DOHH2 (cell line): ENCODE results near the gene VAV2.

Experiments used
- H3F3A ChIP-seq: fragments of 200-600 bp; sonication (generic), shearing (Covaris generic); 2 replicates; pipeline ENCODE4 v1.6.0; 2016; ENCODE audit warnings: antibody characterized with exemption, mild to moderate bottlenecking; ENCODE audit not compliant: control insufficient read depth, insufficient read depth
- H3K27ac ChIP-seq: fragments of 200-600 bp; sonication (generic); 2 replicates; pipeline ENCODE4 v1.5.1; 2014; ENCODE audit warnings: low read depth, mild to moderate bottlenecking, low read length, moderate library complexity
- H3K27me3 ChIP-seq: fragments of 200-600 bp; sonication (generic); 2 replicates; pipeline ENCODE4 v1.6.1; 2014; ENCODE audit warnings: mild to moderate bottlenecking, low read length, mixed read lengths; ENCODE audit not compliant: control insufficient read depth
- H3K36me3 ChIP-seq: fragments of 200-600 bp; sonication (generic); 2 replicates; pipeline ENCODE4 v1.6.1; 2014; ENCODE audit warnings: mild to moderate bottlenecking, low read length, moderate library complexity, mixed read lengths; ENCODE audit not compliant: control insufficient read depth
- H3K4me1 ChIP-seq: fragments of 200-600 bp; sonication (generic); 2 replicates; pipeline ENCODE4 v1.6.1; 2014; ENCODE audit warnings: mild to moderate bottlenecking, low read length, mixed read lengths; ENCODE audit not compliant: control insufficient read depth
- H3K4me2 ChIP-seq: fragments of 200-600 bp; sonication (generic); 2 replicates; pipeline ENCODE4 v1.6.0; 2014; ENCODE audit warnings: mild to moderate bottlenecking, low read length, moderate library complexity
- H3K4me3 ChIP-seq: fragments of 200-600 bp; sonication (generic); 2 replicates; pipeline ENCODE4 v1.5.1; 2014; ENCODE audit warnings: mild to moderate bottlenecking, low read length, mixed read lengths
- H3K79me2 ChIP-seq: fragments of 200-600 bp; sonication (generic); 2 replicates; pipeline ENCODE4 v1.6.1; 2014; ENCODE audit warnings: mild to moderate bottlenecking, low read length, mixed read lengths; ENCODE audit not compliant: control insufficient read depth
- H3K9me2 ChIP-seq: fragments of 200-600 bp; sonication (generic); replicated peaks from 2 replicates; pipeline ENCODE4 v1.6.1; 2014; ENCODE audit warnings: mild to moderate bottlenecking, low read length, mixed read lengths; ENCODE audit not compliant: control insufficient read depth
- H3K9me3 ChIP-seq: fragments of 200-600 bp; sonication (generic); 2 replicates; pipeline ENCODE4 v1.6.1; 2014; ENCODE audit warnings: antibody characterized with exemption, low read length, mixed read lengths; ENCODE audit not compliant: control insufficient read depth, insufficient read depth
- H4K20me1 ChIP-seq: fragments of 200-600 bp; sonication (generic); 2 replicates; pipeline ENCODE4 v1.6.0; 2014; ENCODE audit warnings: low read depth, mild to moderate bottlenecking, antibody characterized with exemption, low read length, moderate library complexity; ENCODE audit not compliant: control insufficient read depth, insufficient read depth
- CTCF ChIP-seq: fragments of 200-600 bp; sonication (generic); IDR thresholded peaks from one replicate; pipeline ENCODE4 v1.5.1; 2014; ENCODE audit warnings: antibody characterized with exemption, mild to moderate bottlenecking, low read depth, low read length; ENCODE audit not compliant: poor library complexity, severe bottlenecking
- EZH2phosphoT487 ChIP-seq: fragments of 200-600 bp; sonication (generic); IDR thresholded peaks from 2 replicates; pipeline ENCODE4 v1.6.1; 2017; ENCODE audit warnings: borderline replicate concordance, mild to moderate bottlenecking, antibody characterized with exemption, low read length, moderate library complexity, mixed read lengths

The VAV2 gene

DNA sequence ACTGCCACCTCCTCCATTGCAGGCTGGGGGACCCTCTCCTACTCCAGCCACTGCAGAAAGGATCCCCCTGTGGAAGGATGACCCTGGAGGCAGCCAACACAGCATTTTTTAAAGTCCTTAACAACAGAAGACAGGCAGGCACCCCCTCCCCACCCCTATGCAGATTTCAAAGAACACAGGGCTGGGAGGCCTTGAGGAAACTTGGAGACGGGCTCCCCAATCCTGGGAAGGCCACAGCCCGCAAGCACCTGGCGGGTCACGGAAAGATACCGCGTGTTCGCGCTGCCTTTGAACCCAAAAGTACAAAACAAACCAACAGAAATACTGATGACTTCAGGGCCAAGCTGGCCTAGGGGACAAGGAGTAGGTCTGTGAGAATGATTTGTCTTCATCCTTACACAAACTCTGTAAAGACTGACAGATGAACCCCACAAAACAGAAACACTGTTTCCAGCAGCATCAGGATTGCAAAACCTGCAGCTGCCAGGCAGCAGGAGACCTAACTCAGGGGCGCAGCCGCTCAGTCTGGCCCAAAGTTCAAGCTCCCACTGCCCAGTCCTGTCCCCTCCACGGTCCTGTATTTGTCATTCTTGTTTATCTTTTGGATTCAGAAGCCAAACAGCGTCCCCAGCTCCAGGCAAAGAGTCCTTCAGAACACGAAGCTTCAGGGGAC, 13.8 kb downstream of the VAV2 start:
- Histone ChIP-seq H3K9me3 (no peaks in the 10 kb centered on the region), H3K27me3 (no peaks in the 10 kb centered on the region), H3K79me2 (peaks cover 100% of the 10 kb centered on the region)

GRCh38 chr9:133977421-133978201, 14.5 kb downstream of the VAV2 start:
- Histone ChIP-seq H3K36me3 (no peaks in the 10 kb centered on the region), H3K4me1 (peaks cover 73% of the 10 kb centered on the region), H3K4me2 (no peak overlapping the region), H3K9me3 (no peaks in the 10 kb centered on the region), H3F3A (0 out of 2 replicates have a peak, but pooled peaks cover 3% of the 10 kb centered on the region), H3K27me3 (no peaks in the 10 kb centered on the region), H3K4me3 (no peak overlapping the region), H3K27ac (no peak overlapping the region), H3K9me2 (no peaks in the 10 kb centered on the region), H4K20me1 (peaks cover 45% of the 10 kb centered on the region), H3K79me2 (peaks cover 100% of the 10 kb centered on the region)
- TF ChIP-seq CTCF (no peak), EZH2phosphoT487 (no peak)

More for the DNA sequence above, 13.8 kb downstream of the VAV2 start:
- Histone ChIP-seq H3K4me1 (peaks cover 68% of the 10 kb centered on the region), H3K27ac (no peak overlapping the region), H3K9me2 (no peaks in the 10 kb centered on the region), H3F3A (0 out of 2 replicates have a peak, but pooled peaks cover 3% of the 10 kb centered on the region), H3K4me2 (no peak overlapping the region), H3K36me3 (no peaks in the 10 kb centered on the region), H4K20me1 (peaks cover 39% of the 10 kb centered on the region), H3K4me3 (no peak overlapping the region)
- TF ChIP-seq CTCF (no peak), EZH2phosphoT487 (no peak)

DNA sequence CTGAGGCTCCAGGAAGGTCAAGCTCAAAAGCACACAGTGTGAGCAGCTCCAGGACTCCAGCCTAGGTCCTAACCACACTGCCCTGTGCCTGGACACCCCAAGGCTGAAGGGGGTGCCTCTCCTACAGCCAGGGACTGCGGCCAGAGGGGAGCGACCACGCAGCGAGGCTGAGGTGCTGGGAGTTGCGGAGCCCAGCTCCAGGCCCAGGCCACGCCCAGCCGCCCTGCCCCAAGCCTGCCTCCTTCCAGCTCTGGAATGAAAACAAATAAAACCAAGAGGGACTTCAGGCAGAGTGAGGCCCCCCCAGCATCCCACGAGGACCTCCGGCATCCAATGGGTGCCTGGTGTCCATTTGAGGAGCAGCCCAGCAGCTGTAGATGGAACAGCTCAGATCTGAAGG, 15.2 kb downstream of the VAV2 start:
- peaks cover 73% of the 10 kb centered on the region for H3K4me1 ChIP-seq
- no peak for TF ChIP-seq CTCF
- no peak for TF ChIP-seq EZH2phosphoT487
- H3K27me3 ChIP-seq, result no peaks in the 10 kb centered on the region
- H3K27ac ChIP-seq, result no peak overlapping the region
- H3K36me3 ChIP-seq, result no peaks in the 10 kb centered on the region
- H3F3A ChIP-seq, result 0 out of 2 replicates have a peak, but pooled peaks cover 3% of the 10 kb centered on the region
- no peak overlapping the region for H3K4me2 ChIP-seq
- no peaks in the 10 kb centered on the region for H3K9me3 ChIP-seq
- H4K20me1 ChIP-seq, result peaks cover 44% of the 10 kb centered on the region
- H3K9me2 ChIP-seq, result no peaks in the 10 kb centered on the region
- H3K79me2 ChIP-seq, result peaks cover 100% of the 10 kb centered on the region
- H3K4me3 ChIP-seq, result no peak overlapping the region
